ENCODE data around the gene ULK1. TPM values are rescaled to one million over a fixed set of nuclear protein-coding genes. Genes with fewer than 3 reads are reported as not detected.
A peak's percentile ranks its signal among the peaks of the same experiment; 100 is the strongest.
"Not testable (repeated sequence)": the region's sequence is repeated elsewhere in the genome, so short reads cannot be mapped to it uniquely, and the experiment has no call there.

Gene ULK1
- total RNA-seq, 1 donor: 39.9 TPM

- no peak for DNase-seq (ENCODE audit: low read depth in 2 of 3, low spot score in 2 of 3)
Measured at GRCh38 chr12:131940141-131940547, 45.7 kb downstream of the ULK1 start.

DNA sequence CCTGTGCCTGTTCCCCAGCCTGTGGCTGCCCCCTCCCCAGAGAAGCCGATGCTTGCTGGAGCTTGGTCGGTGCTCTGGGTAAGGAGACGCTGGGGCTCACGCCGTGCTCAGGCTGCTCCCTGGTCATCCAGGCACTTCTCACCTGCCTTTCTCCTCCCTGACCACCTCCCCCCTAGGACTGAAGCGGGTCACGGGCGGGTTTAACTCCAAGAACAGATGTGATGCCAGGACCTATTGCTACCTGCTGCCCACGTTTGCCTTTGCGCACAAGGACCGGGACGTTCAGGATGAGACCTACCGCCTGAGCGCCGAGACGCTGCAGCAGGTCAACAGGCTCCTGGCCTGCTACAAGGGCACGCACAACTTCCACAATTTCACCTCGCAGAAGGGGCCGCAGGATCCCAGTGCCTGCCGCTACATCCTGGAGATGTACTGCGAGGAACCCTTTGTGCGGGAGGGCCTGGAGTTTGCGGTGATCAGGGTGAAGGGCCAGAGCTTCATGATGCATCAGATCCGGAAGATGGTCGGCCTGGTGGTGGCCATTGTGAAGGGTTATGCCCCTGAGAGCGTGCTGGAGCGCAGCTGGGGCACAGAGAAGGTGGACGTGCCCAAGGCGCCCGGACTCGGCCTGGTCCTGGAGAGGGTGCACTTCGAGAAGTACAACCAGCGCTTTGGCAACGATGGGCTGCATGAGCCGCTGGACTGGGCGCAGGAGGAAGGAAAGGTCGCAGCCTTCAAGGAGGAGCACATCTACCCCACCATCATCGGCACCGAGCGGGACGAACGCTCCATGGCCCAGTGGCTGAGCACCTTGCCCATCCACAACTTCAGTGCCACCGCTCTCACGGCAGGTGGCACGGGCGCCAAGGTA is 46.9 kb downstream of the ULK1 start:
- DNase-seq (ENCODE audit: low read depth in 2 of 3, low spot score in 2 of 3): no peak

- DNase-seq (ENCODE audit: low read depth in 2 of 3, low spot score in 2 of 3): no peak
Measured at GRCh38 chr12:131941987-131942341, 47.5 kb downstream of the ULK1 start.

GRCh38 chr12:131942671-131943070 is 48.2 kb downstream of the ULK1 start:
- DNase-seq (ENCODE audit: low read depth in 2 of 3, low spot score in 2 of 3): no peak

- DNase-seq (ENCODE audit: low read depth in 2 of 3, low spot score in 2 of 3): no peak
Measured at GRCh38 chr12:131943389-131943788, 49.0 kb downstream of the ULK1 start.

DNA sequence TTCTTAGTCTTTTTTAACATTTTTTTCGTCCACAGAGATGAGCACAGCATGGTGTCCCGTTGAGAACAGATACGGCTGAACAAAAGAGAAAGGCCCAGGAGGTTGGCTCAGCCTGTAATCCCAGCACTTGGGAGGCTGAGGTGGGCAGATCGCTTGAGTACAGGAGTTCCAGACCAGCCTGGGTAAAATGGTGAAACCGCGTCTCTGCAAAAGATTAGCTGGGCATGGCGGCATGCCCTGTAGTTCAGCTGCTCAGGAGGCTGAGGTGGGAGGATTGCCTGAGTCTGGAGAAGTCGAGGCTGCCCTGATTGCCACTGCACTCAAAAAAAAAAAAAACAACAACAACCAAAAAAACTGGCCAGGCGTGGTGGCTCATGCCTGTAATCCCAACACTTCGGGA is 49.5 kb downstream of the ULK1 start:
- DNase-seq (ENCODE audit: low read depth in 2 of 3, low spot score in 2 of 3): no peak

DNA sequence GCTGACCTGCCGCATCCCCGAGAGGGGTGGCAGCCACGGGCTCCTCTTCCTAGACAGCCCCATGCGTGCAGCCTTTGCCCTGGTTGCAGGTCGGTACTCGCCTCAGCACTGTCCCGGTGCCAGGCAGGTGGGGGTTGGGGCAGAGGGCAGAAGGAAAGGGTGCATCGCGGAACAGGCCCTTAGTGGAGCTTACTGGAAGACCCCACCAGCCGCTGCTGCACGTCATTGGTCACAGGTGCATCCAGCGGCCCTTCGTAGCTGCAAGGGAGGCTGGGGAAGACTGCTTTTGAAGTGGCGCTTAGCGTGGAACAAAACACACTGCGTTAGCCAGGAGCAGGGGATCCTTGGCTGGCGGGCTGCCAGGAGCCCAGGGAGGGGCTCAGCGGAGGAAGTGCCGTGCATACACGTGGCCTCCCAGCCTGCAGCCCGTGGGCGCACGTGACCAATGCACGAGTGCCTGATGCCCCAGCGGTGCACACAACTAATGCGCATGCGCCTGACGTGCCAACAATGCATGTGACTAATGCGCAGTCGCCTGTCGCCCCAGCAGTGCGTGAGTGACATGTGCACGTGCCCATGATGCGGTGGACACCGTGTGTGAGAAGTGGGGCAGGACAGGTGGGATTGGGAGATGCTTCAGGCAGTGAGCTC is 50.3 kb downstream of the ULK1 start:
- no peak for DNase-seq (ENCODE audit: low read depth in 2 of 3, low spot score in 2 of 3)

DNA sequence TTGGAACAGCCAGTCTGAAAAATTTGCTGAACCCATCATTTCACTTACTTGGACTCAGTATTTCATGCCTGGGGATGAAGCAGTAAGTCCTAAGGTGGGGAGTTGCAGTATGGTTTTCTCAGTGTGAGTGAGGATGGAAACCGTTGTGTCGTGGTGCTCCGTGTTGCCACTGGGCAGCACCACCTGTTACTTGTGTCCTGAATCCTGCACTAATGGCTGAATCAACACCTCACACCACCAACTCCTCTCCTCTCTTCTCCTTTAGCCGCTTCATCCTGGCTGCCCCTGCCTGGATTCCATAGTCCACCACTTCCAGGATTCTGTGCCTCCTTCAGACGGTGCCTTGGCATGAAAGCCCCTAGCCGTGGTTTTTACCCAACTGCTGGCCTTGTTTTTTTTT is 52.3 kb downstream of the ULK1 start:
- no peak for DNase-seq (ENCODE audit: low read depth in 2 of 3, low spot score in 2 of 3)

DNA sequence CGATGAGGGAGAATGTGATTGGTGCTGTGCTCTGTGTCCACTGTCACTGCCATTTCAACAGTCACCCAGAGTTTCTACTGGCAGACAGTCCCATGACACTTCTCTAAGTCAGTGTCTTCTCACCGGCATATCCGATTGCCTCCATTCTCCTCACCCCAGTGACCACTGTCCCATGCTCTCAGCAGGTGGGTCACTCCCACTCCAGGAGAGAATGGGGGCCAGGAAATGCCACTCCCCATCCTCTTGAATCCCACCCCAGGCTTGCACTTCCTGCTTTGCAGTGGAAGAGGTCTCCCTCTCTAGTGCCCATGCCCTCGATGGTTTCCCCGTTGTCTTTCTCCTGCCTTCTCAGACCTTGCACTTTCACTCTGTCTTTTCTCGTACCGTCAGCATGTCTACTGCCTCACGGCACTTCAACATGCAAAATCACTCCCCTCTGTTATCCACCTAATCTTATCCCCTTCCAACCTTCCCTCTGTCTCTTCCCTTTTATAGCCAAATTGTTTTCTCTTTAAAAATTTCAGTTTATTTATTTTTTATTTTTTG is 53.1 kb downstream of the ULK1 start:
- DNase-seq (ENCODE audit: low read depth in 2 of 3, low spot score in 2 of 3): no peak

- peak in 1 of 3 donors; percentile 28 for DNase-seq (ENCODE audit: low read depth in 2 of 3, low spot score in 2 of 3)
Measured at GRCh38 chr12:131948166-131948712, 53.8 kb downstream of the ULK1 start.

- DNase-seq (ENCODE audit: low read depth in 2 of 3, low spot score in 2 of 3): peak in 2 of 3 donors; percentile 38 to 74
Measured at GRCh38 chr12:131948713-131949430, 54.5 kb downstream of the ULK1 start.

DNA sequence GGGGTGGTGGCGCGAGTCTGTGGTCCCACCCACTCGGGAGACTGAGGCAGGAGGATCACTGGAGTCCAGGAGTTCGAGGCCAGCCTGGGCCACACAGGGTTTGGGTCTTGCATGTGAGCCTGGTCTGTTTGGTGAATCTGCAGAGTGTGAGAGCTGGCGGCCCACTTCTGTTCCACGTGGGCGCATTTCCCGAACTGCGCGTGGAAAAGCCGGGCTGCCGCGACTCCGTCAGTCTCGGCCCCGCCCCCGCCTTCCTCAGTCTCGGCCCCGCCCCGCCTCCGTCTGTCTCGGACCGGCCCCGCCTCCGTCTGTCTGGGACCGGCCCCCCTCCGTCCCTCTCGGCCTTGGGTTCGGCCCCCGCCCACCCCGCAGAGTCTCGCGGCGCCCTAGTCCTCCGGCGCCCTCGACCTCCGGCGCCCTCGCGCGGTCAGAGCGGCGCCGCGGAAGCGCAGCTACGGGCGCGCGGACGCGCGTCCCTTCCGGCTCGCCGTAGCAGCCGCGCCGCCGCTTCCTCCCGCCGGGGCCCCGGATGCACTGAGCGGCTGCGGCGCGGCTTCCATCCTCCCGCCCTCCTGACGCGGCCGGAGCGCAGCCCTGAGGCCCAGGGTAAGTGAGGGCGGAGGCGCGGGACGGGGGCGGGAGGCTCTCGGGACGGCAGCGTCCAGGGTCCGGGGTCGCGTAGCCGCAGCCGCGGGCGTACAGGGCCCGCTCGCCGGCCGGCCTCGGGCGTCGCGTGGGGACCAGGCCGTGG is 55.2 kb downstream of the ULK1 start, which contains the start of gene EP400:
Gene EP400, plus strand, starts transcription at position 512 of the 751 bp plus-strand sequence. CDS start 10,678 bp downstream, outside the sequence.
- peak; percentile 88 to 95 (median 95) for DNase-seq (ENCODE audit: low read depth in 2 of 3, low spot score in 2 of 3)

DNA sequence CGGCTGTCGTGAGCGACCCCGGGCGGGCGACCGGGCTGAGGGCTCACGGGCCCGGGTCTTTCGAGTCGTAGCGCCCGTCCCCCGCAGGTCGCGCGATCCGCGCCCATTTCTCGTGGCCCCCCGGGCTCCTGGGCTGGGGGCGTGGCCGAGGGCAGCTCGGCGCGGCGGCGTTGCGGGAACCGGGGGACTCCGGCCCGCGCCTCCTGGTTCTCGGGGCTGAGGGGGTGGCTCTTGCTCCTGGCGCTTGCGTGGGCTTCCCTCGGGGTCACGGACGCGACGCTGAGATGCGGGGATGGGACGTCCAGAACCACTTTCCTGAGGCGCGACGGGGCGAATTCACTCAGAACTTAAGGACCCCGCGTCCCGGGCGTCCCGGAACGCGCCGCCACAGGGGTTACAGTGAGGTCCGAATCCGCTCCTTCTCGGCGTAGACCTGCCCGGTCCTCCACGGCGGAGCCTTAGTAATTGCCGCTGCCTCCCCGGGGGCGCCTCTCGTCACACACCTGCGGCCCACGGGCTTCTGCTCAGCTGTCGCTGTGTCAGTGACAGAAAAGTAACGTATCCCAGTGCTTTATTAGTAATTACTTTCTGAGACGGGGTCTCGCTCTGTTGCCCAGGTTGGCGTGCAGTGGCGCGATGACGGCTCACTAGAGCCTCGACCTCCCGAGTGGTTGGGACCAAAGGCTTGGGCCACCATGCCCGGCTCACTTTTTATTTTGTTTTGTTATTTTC is 55.9 kb downstream of the ULK1 start:
- peak in 2 of 3 donors; percentile 35 to 40 for DNase-seq (ENCODE audit: low read depth in 2 of 3, low spot score in 2 of 3)

DNA sequence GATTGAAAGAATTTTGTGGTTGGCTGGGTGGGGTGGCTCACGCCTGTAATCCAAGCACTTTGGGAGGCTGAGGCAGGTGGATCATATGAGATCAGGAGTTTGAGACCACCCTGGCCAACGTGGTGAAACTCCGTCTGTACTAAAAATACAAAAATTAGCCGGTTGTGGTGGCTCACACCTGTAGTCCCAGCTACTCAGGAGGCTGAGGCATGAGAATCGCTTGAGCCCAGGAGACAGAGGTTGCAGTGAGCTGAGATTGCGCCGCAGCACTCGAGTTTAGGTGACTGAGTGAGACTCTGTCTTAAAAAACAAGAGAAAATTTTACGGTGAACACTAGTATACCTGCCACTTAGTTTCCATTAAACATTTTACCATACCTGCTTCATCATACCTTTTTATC is 59.4 kb downstream of the ULK1 start:
- DNase-seq (ENCODE audit: low read depth in 2 of 3, low spot score in 2 of 3): not testable (repeated sequence)

DNA sequence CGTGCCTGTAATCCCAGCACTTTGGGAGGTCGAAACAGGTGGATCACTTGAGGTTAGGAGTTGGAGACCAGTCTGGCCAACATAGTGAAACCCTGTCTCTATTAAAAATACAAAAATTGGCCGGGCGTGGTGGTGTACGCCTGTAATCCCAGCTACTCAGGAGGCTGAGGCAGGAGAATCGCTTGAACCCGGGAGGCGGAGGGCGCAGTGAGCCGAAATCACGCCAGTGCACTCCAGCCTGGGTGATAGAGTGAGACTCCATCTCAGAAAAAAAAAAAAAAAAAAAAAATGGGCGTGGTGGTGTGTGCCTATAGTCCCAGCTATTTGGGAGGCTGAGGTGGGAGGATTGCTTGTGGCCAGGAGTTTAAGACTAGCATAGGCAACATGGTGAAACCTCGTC is 60.0 kb downstream of the ULK1 start:
- not testable (repeated sequence) for DNase-seq (ENCODE audit: low read depth in 2 of 3, low spot score in 2 of 3)

GRCh38 chr12:131959116-131959515 is 64.7 kb downstream of the ULK1 start:
- DNase-seq (ENCODE audit: low read depth in 2 of 3, low spot score in 2 of 3): no peak

- DNase-seq (ENCODE audit: low read depth in 2 of 3, low spot score in 2 of 3): no peak
Measured at GRCh38 chr12:131959641-131960589, 65.5 kb downstream of the ULK1 start.
